ENCODE data around the gene SPOCK1.

The SPOCK1 gene

DNA sequence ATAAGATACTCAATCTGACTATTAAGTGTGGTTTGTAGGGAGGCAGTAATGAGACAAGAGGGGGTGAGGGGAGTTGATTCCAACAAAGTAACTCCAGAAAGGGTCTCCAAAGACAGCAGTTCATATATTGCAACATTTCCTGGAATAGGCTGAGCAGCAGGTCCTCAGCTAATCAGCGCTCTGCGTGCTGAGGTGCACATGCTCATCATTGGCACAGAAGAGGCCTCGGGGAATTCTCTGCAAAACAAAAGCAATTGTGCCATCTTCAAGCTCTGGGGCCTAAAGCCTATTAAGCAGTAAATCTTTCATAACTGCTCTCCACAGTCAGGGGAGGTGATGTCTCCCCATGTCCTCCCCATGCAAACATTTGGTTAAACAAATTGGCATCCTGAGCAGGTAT, 357.3 kb downstream of the SPOCK1 start:
- DNase-seq (ENCODE audit: low read depth, low spot score): no peak
- ChIA-PET POLR2A (no interaction called here), CTCF (interaction anchor here (1.4 kb wide), 1 partner anchor 49 kb away, joined by 3 read pairs; no protein-coding TSS in a partner anchor)
- no peak overlapping the region for H3K4me3 ChIP-seq (ENCODE audit: low read depth, low read length)
- TF ChIP-seq, protein P1, sequence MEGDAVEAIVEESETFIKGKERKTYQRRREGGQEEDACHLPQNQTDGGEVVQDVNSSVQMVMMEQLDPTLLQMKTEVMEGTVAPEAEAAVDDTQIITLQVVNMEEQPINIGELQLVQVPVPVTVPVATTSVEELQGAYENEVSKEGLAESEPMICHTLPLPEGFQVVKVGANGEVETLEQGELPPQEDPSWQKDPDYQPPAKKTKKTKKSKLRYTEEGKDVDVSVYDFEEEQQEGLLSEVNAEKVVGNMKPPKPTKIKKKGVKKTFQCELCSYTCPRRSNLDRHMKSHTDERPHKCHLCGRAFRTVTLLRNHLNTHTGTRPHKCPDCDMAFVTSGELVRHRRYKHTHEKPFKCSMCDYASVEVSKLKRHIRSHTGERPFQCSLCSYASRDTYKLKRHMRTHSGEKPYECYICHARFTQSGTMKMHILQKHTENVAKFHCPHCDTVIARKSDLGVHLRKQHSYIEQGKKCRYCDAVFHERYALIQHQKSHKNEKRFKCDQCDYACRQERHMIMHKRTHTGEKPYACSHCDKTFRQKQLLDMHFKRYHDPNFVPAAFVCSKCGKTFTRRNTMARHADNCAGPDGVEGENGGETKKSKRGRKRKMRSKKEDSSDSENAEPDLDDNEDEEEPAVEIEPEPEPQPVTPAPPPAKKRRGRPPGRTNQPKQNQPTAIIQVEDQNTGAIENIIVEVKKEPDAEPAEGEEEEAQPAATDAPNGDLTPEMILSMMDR (IDR thresholded peaks at IDR 0.05; ENCODE audit: insufficient read depth, low read length, missing control alignments): no peak

DNA sequence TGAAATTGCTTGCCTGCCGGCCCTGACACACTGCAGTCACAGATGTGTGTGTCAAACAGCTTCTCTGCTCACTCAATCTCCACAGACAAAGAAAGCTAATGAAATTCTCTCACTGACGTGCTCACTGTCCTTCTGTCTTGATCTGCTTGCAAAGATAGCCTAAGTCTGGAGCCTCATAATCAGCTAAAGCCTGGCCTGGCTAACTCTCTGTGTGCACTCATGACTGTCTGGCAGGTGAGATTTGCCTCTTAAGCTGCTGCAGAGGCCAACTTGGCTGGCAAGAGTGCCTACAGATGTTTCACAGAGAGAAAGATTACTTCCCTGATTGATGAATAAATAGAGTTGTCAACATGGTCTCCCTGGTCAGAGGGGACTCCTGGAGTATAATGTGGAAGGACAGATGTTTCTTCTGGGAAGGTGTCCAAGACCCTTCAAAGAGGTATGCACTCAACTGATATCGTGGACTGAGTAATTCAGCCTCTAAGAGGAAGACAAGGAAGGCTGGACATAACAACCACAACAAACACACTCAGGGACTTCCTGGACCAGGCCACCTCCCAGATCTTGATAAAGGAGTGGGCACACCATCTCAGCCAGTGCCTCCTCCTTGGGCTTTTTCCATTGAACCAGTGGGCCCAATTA, 362.0 kb downstream of the SPOCK1 start:
- POLR2A ChIA-PET: no interaction called here
- CTCF ChIA-PET: interaction anchor here (1.5 kb wide), 1 partner anchor 9 kb away, joined by 7 read pairs; no protein-coding TSS in a partner anchor
- no peak overlapping the region for H3K4me3 ChIP-seq (ENCODE audit: low read depth, low read length)
- DNase-seq (ENCODE audit: low read depth, low spot score): no peak
- TF ChIP-seq, protein P1 (IDR thresholded peaks at IDR 0.05; ENCODE audit: insufficient read depth, low read length, missing control alignments): no peak

DNA sequence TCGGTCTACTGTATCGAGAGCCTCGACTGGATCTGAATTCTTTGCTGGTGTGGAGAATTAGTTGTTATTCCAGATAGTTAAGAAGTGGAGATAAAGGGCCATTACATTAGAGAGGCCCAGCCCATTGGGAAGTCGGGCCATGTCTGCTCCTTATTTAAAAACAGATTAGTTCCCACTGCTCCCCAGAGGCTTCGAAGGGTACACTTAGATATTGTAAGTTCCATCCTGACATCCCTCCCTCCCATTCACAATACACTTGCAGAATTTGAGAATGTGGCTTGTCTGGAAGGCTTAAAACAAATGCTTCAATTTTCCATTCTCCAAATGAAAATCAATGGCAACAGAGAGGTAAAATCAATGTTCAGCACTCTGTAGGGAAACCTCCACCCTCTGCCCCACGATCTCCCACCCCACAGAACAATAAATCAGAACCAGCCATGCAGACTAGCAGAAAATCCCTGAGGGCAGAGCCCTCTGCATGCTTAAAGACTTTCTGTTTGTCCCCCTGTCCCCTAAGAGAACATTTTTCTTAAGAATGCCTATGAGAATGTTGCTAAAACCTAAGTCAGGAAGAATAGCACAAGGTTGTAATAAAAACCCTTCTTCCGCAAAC, 364.1 kb downstream of the SPOCK1 start:
- ChIA-PET CTCF (no interaction called here), POLR2A (no interaction called here)
- H3K4me3 ChIP-seq (ENCODE audit: low read depth, low read length): no peak overlapping the region
- DNase-seq (ENCODE audit: low read depth, low spot score): no peak
- TF ChIP-seq, protein P1 (IDR thresholded peaks at IDR 0.05; ENCODE audit: insufficient read depth, low read length, missing control alignments): no peak

DNA sequence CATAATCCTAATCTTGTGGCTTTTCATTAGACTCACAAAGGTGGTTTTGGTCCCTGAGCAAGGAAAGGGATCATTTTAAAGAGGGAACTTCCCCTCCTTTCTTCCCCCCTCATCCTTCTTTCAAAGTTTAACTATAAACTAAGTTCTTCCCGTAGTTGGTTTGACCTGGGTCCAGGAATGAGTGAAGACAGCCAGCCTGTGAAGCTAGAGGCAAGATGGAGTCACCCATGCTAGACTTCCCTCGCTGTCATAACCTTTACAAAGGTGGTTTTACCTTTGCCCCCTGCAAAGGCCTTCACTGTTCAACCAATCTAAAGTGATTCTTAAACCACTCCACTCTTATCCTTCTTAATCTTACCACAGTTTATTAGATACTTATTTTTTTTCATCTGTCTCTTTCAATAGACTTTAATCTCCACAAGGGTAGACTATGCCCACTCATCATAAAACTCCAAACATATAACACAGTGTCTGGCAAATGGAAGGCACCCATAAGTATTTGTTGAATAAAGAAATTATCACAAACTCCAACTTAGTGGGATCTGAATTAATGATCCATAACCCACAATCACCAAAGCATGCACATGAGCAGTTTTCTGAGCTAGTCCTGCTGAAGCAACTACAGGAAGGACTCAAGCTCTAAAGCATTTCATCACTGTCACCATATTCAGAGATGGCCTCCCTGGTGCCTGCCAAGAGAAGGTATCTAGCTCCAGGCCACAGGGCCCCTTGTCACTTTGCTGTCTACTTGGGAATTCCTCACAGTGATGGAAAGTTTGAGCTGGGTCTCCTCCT, 369.0 kb downstream of the SPOCK1 start:
- POLR2A ChIA-PET: no interaction called here
- TF ChIP-seq, protein P1 (IDR thresholded peaks at IDR 0.05; ENCODE audit: insufficient read depth, low read length, missing control alignments): no peak
- DNase-seq (ENCODE audit: low read depth, low spot score): no peak
- H3K4me3 ChIP-seq (ENCODE audit: low read depth, low read length): no peak overlapping the region
- CTCF ChIA-PET: interaction anchor here (1.3 to 1.4 kb wide), 2 partner anchors 9 to 15 kb away, joined by 3 read pairs; no protein-coding TSS in a partner anchor

DNA sequence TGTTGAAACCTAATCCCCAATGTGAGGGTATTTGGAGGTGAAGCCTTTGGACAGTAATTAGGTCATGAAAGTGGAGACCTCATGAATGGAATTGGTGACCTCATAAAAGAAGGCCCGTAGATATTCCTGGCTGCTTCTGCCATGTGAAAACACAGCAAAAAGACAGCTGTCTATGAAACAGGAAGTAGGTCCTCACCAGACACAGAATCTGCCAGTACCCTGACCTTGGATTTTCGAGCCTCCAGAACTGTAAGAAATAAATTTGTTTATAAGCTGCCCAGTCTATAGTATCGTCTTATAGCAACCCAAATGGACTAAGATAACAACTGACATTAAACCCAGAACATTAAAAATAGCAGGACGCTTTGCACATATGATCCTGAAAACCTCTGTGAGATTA, 371.1 kb downstream of the SPOCK1 start:
- POLR2A ChIA-PET: no interaction called here
- CTCF ChIA-PET: interaction anchor here (1.7 to 2.3 kb wide), 2 partner anchors 9 to 14 kb away, joined by 4 to 7 read pairs; no protein-coding TSS in a partner anchor
- TF ChIP-seq, protein P1 (IDR thresholded peaks at IDR 0.05; ENCODE audit: insufficient read depth, low read length, missing control alignments): no peak
- no peak for DNase-seq (ENCODE audit: low read depth, low spot score)
- no peak overlapping the region for H3K4me3 ChIP-seq (ENCODE audit: low read depth, low read length)

DNA sequence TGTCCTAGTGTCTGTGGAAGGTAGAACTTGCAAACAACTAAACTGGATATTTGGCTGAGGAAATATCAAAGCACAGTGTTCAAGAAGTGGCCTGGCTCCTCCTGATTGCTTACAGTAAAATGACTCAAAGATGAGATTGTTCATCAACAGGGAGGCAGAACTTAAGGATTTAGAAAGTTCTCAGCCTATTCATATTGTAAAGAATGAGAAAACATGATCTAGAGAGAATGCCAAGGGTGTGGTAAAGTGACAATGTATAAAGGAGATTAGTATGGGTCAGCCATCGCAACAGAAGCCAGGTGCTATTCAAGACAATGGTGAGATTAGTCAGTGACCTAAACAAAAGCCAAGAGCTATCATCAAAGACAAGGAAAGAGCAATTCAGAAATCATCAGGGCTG, 372.3 kb downstream of the SPOCK1 start:
- TF ChIP-seq, protein P1 (IDR thresholded peaks at IDR 0.05; ENCODE audit: insufficient read depth, low read length, missing control alignments): no peak
- CTCF ChIA-PET: interaction anchor here (1.7 to 2.3 kb wide), 2 partner anchors 10 to 13 kb away, joined by 4 to 7 read pairs; no protein-coding TSS in a partner anchor
- no peak for DNase-seq (ENCODE audit: low read depth, low spot score)
- H3K4me3 ChIP-seq (ENCODE audit: low read depth, low read length): no peak overlapping the region
- POLR2A ChIA-PET: no interaction called here
